Body of pancreas (tissue), 4 donors: Measurements from ENCODE around the gene UBE2J1. TPM values are rescaled to one million over a fixed set of nuclear protein-coding genes. Genes with fewer than 3 reads are reported as not detected.
A peak's percentile ranks its signal among the peaks of the same experiment; 100 is the strongest.
"Not testable (repeated sequence)": the region's sequence is repeated elsewhere in the genome, so short reads cannot be mapped to it uniquely, and the experiment has no call there.

Experiments
- ATAC-seq: fragments of 150-250 bp; one replicate; pipeline ENCODE4 v1.9.1; 2016
- DNase-seq, 4 donors: peaks; one replicate each; pipeline ENCODE4 v3.0.0-alpha.2; 2019
- H3K27ac ChIP-seq, 4 donors: fragments of 200-600 bp; sonication (generic); 1 replicate in 3 of 4; 2 replicates in 1 of 4; pipeline versions ENCODE4 v1.5.1 to v1.6.1; 2016 to 2019; ENCODE audit warnings: mild to moderate bottlenecking in 1 of 4, mixed read lengths in 1 of 4, moderate library complexity in 1 of 4
- H3K27me3 ChIP-seq, 2 donors: fragments of 200-600 bp; sonication (generic); one replicate each; pipeline ENCODE4 v1.6.0; 2016; ENCODE audit warnings: mild to moderate bottlenecking in 1 of 2
- H3K36me3 ChIP-seq, 2 donors: fragments of 200-600 bp; sonication (generic); replicated peaks in 1 of 2; 2 replicates each; pipeline ENCODE4 v1.5.1; 2016; ENCODE audit warnings: low read depth in 2 of 2; ENCODE audit not compliant: insufficient read depth in 1 of 2
- H3K4me1 ChIP-seq: fragments of 200-600 bp; sonication (generic); one replicate; pipeline ENCODE4 v1.6.0; 2016
- H3K4me3 ChIP-seq, 2 donors: fragments of 200-600 bp; sonication (generic); 1 replicate in 1 of 2; 2 replicates in 1 of 2; pipeline ENCODE4 v1.5.1; 2016 to 2019
- H3K9me3 ChIP-seq, 3 donors: fragments of 200-600 bp; sonication (generic); 1 replicate in 2 of 3; 2 replicates in 1 of 3; pipeline ENCODE4 v1.5.1; 2016
- CTCF ChIP-seq, 7 experiments: fragments of 450-650 bp in 4 of 7; fragments of 200-600 bp in 3 of 7; sonication (generic) in 3 of 7; IDR thresholded peaks; one replicate each; pipeline ENCODE4 v1.5.1; 2016 to 2019; ENCODE audit warnings: antibody characterized with exemption in 7 of 7
- POLR2A ChIP-seq, 3 donors: fragments of 450-650 bp; IDR thresholded peaks; one replicate each; pipeline ENCODE4 v1.6.1; 2016; ENCODE audit warnings: antibody characterized with exemption in 3 of 3, mild to moderate bottlenecking in 2 of 3
- WGBS, 2 donors: methylation state at CpG; one replicate each; pipeline ENCODE4 v1.1.5; 2017; 5-methylcytosine and 5-hydroxymethylcytosine counted together
- intact Hi-C: fragments of 100-400 bp; cut with DNase I; formaldehyde crosslinking; loops from one replicate; pipeline ENCODE4 v1.15.1; 2023
- total RNA-seq, 2 donors: library from RNA; depleted of rRNA; stranded (reverse); fragments of >200 nt; gene quantifications; one replicate each; pipeline ENCODE4 v1.1.0, GENCODE V29; 2016

The UBE2J1 gene
- 10 to 100 TPM; 23.4 to 27.8 TPM for total RNA-seq

- Histone ChIP-seq H3K36me3 (no peaks in the 10 kb centered on the region), H3K4me3 (peak within 1 kb of the TSS; percentile 63 to 99), H3K9me3 (no peaks in the 10 kb centered on the region), H3K27me3 (no peaks in the 10 kb centered on the region), H3K4me1 (peaks cover 42% of the 10 kb centered on the region), H3K27ac (peak within 1 kb of the TSS; percentile 98 to 100 (median 98))
- 0% methylated on average over 10 to 59 of the region's 102 CpGs for WGBS, 2 donors
- DNase-seq (peak; percentile 95 to 96 (median 95)), ATAC-seq (peak; percentile 96)
- intact Hi-C loops, result no loop called here
- TF ChIP-seq POLR2A (IDR thresholded peaks at IDR 0.05), result peak; percentile 96 to 99 (median 96)
- peak in 3 of 7 experiments; percentile 3 to 17 (median 7) for TF ChIP-seq CTCF (IDR thresholded peaks at IDR 0.05)
Measured at GRCh38 chr6:89352278-89353117, at the start of gene UBE2J1. Gene UBE2J1, minus strand, starts transcription at chr6:89352722. Its CDS starts 153 bp downstream, at chr6:89352569.

- no peak for DNase-seq
- 64 to 71% methylated on average over 6 of the region's 6 CpGs for WGBS, 2 donors
- intact Hi-C loops, result no loop called here
- TF ChIP-seq CTCF (IDR thresholded peaks at IDR 0.05) (no peak), POLR2A (IDR thresholded peaks at IDR 0.05) (no peak)
- H3K4me1 ChIP-seq, result no peaks in the 10 kb centered on the region
- H3K27me3 ChIP-seq, result no peaks in the 10 kb centered on the region
- no peak overlapping the region for H3K4me3 ChIP-seq
- H3K9me3 ChIP-seq, result no peaks in the 10 kb centered on the region
- H3K27ac ChIP-seq, result no peak overlapping the region
- no peak for ATAC-seq
- H3K36me3 ChIP-seq, result no peaks in the 10 kb centered on the region
Measured at GRCh38 chr6:89400912-89401399, 48.4 kb upstream of the UBE2J1 start.

- intact Hi-C loops, result no loop called here
- TF ChIP-seq CTCF (IDR thresholded peaks at IDR 0.05), result no peak
- no peak for TF ChIP-seq POLR2A (IDR thresholded peaks at IDR 0.05)
- H3K4me1 ChIP-seq, result no peaks in the 10 kb centered on the region
- no peaks in the 10 kb centered on the region for H3K27me3 ChIP-seq
- no peaks in the 10 kb centered on the region for H3K36me3 ChIP-seq
- no peak for ATAC-seq
- H3K9me3 ChIP-seq, result no peaks in the 10 kb centered on the region
- no peak overlapping the region for H3K27ac ChIP-seq
- DNase-seq, result no peak
- H3K4me3 ChIP-seq, result no peak overlapping the region
- WGBS, 2 donors, result 94% methylated on average over 3 of the region's 3 CpGs
Measured at GRCh38 chr6:89400050-89400449, 47.5 kb upstream of the UBE2J1 start.

- Histone ChIP-seq H3K27ac (no peak overlapping the region), H3K9me3 (no peaks in the 10 kb centered on the region), H3K4me3 (no peak overlapping the region), H3K27me3 (no peaks in the 10 kb centered on the region), H3K4me1 (no peaks in the 10 kb centered on the region), H3K36me3 (no peaks in the 10 kb centered on the region)
- ATAC-seq (no peak), DNase-seq (no peak)
- 84 to 88% methylated on average over 7 of the region's 7 CpGs for WGBS, 2 donors
- TF ChIP-seq POLR2A (IDR thresholded peaks at IDR 0.05), result no peak
- TF ChIP-seq CTCF (IDR thresholded peaks at IDR 0.05), result no peak
- intact Hi-C loops, result no loop called here
Measured at GRCh38 chr6:89398762-89399525, 46.4 kb upstream of the UBE2J1 start.

- H3K4me3 ChIP-seq, H3K27me3 ChIP-seq, H3K27ac ChIP-seq, H3K9me3 ChIP-seq, DNase-seq, H3K4me1 ChIP-seq, intact Hi-C loops, H3K36me3 ChIP-seq, ATAC-seq: not testable (repeated sequence)
- WGBS, 2 donors, result 75 to 86% methylated on average over 4 of the region's 4 CpGs
Measured at GRCh38 chr6:89397884-89398283, 45.4 kb upstream of the UBE2J1 start.
